Gastrocnemius medialis (tissue), 4 donors: ENCODE data around the gene FHOD3.

Experiments used
- POLR2A ChIP-seq, 2 donors: fragments of 450-650 bp; IDR thresholded peaks; one replicate each; pipeline ENCODE4 v1.6.1; 2017; ENCODE audit warnings: antibody characterized with exemption in 2 of 2, mild to moderate bottlenecking in 2 of 2, moderate library complexity in 2 of 2
- TF ChIP-seq, protein P1 (sequence below), 5 experiments: fragments of 450-650 bp in 3 of 5; fragments of 200-600 bp in 2 of 5; sonication (generic) in 2 of 5; IDR thresholded peaks in 4 of 5; conservative IDR thresholded peaks in 1 of 5; 1 replicate in 4 of 5; 2 replicates in 1 of 5; pipeline ENCODE4 v1.5.1; 2016 to 2019; ENCODE audit warnings: antibody characterized with exemption in 5 of 5, mild to moderate bottlenecking in 3 of 5, moderate library complexity in 3 of 5

DNA sequence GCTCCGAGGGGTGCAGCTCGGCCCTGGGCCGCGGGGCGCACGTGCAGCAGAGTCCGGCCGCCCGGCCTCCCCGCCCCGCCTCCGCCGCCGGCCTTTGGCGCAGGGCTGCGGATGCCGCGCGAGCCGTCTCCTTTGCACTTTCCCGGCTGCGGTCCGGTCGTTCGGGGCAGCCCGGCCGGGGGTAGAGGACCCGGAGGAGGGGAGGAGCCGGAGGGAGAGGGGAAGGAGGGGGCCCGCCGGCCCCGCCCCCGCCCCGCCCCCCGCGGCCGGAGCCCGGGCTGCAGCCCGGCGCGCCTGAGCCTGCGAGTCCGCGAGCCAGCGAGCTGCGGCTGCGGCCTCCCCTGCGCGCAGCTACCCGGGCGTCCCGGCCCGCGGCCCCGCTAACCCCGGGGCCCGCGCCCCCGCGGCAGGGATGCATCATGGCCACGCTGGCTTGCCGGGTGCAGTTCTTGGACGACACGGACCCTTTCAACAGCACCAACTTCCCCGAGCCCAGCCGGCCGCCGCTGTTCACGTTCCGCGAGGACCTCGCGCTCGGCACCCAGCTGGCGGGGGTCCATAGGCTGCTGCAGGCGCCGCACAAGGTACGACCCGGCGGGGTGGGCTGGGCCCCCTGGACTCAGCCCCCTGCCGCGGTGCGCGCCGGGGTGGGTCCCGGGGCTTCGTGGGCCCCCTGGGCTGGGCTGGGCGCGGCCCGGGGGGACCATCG lies at the start of gene FHOD3:
- TF ChIP-seq, protein P1, sequence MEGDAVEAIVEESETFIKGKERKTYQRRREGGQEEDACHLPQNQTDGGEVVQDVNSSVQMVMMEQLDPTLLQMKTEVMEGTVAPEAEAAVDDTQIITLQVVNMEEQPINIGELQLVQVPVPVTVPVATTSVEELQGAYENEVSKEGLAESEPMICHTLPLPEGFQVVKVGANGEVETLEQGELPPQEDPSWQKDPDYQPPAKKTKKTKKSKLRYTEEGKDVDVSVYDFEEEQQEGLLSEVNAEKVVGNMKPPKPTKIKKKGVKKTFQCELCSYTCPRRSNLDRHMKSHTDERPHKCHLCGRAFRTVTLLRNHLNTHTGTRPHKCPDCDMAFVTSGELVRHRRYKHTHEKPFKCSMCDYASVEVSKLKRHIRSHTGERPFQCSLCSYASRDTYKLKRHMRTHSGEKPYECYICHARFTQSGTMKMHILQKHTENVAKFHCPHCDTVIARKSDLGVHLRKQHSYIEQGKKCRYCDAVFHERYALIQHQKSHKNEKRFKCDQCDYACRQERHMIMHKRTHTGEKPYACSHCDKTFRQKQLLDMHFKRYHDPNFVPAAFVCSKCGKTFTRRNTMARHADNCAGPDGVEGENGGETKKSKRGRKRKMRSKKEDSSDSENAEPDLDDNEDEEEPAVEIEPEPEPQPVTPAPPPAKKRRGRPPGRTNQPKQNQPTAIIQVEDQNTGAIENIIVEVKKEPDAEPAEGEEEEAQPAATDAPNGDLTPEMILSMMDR (IDR thresholded peaks at IDR 0.05 in 4 of 5, conservative IDR thresholded peaks at IDR 0.05 in 1 of 5) = peak in 1 of 5 experiments; percentile 34
- peak; percentile 28 to 51 for TF ChIP-seq POLR2A (IDR thresholded peaks at IDR 0.05)
